Measurements from ENCODE around the gene MARF1. TPM values are rescaled to one million over a fixed set of nuclear protein-coding genes. Genes with fewer than 3 reads are reported as not detected.
"Not testable (repeated sequence)": the region's sequence is repeated elsewhere in the genome, so short reads cannot be mapped to it uniquely, and the experiment has no call there.

Gene MARF1, protein sequence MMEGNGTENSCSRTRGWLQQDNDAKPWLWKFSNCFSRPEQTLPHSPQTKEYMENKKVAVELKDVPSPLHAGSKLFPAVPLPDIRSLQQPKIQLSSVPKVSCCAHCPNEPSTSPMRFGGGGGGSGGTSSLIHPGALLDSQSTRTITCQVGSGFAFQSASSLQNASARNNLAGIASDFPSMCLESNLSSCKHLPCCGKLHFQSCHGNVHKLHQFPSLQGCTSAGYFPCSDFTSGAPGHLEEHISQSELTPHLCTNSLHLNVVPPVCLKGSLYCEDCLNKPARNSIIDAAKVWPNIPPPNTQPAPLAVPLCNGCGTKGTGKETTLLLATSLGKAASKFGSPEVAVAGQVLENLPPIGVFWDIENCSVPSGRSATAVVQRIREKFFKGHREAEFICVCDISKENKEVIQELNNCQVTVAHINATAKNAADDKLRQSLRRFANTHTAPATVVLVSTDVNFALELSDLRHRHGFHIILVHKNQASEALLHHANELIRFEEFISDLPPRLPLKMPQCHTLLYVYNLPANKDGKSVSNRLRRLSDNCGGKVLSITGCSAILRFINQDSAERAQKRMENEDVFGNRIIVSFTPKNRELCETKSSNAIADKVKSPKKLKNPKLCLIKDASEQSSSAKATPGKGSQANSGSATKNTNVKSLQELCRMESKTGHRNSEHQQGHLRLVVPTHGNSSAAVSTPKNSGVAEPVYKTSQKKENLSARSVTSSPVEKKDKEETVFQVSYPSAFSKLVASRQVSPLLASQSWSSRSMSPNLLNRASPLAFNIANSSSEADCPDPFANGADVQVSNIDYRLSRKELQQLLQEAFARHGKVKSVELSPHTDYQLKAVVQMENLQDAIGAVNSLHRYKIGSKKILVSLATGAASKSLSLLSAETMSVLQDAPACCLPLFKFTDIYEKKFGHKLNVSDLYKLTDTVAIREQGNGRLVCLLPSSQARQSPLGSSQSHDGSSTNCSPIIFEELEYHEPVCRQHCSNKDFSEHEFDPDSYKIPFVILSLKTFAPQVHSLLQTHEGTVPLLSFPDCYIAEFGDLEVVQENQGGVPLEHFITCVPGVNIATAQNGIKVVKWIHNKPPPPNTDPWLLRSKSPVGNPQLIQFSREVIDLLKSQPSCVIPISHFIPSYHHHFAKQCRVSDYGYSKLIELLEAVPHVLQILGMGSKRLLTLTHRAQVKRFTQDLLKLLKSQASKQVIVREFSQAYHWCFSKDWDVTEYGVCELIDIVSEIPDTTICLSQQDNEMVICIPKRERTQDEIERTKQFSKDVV (N-terminal part only)
- 10 to 100 TPM; 39.5 to 50.9 TPM for total RNA-seq
- long read RNA-seq, full-length matches to known transcripts = 1 of 6 reads
- long read RNA-seq, partial matches to known transcripts = 4 of 6 reads
- long read RNA-seq, other reads (novel, unspliced or antisense) = 1 of 6 reads

DNA sequence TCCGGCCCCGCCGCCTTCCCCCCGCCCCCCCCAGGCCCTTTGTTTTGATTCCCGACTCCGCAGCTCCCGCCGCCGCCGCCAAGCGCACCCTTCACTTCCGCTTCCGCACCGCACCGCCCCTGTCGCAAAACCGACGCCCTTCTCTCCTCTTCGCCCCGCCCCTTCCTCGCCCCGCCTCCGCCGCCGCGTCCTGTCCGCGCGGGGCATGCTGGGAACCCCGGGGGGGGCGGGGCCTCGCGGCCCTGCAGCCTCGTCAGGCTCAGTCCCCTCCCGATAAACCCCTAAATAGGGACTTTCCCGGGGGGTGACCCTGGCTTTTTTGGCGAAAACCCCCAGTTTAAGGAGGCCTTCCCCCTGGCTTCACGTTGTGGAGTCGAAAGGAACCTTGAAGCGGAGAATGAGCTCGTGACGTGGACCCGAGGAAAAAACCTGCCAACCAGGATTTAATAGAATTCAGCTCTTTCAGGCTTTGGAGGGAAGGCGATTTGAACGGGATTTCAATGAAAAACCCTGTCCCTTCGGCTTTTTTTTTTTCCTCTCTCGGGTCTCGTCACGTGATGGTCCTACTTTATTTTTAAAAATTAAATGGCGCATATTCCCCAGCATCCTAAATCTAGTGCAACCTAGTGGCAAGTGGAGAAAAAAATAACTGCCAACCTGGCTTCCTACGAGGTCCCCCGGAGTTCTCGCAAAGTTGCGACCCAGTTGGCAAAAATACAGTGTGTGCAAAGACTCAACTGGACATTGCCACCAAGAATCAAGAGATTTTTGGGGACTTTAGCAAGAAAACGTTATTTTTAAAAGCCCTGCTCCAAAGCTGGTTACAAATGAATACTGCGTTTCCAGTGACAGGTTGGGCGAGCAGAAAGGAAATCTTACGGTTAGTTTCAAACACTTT is at the start of gene MARF1:
Gene MARF1 (minus strand): TSS at position 107 of the 898 bp plus-strand sequence. CDS start 3,921 bp downstream, outside the sequence.
- DNase-seq = peak; percentile 99
- intact Hi-C loops (cut with DNase I) = loop anchor here in 1 of 2 donors (10.0 kb wide), 1 partner anchor 218 kb away; no protein-coding TSS in a partner anchor
- peak; percentile 99 for ATAC-seq

DNA sequence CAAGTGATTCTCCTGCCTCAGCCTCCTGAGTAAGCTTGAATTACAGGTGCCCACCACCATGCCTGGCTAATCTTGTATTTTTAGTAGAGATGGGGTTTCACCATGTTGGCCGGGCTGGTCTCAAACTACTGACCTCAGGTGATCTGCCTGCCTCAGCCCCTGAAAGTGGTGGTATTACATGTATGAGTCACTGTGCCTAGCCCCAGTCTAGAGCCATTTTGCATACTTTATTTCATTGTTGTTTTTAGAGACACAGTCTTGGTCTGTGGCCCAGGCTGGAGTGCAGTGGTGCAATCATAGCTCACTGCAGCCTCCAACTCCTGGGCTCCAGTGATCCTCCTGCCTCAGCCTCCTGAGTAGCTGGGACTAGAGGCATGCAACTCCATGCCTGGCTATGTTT is 49.6 kb upstream of the MARF1 start:
- ATAC-seq; intact Hi-C loops (cut with DNase I); DNase-seq: not testable (repeated sequence)

DNA sequence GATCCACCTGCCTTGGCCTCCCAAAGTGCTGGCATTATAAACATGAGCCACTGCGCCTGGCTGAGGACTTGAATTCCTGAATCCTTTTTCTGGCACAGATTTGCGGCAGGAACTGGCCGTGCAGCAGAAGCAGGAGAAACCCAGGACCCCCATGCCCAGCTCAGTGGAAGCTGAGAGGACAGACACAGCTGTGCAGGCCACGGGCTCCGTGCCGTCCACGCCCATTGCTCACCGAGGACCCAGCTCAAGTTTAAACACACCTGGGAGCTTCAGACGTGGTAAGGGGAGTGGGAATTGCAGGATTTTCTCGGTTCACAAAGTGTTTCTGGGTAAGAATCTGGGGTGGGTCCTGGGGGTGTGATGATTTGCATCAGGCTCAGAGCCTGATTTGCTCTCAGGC is 48.1 kb upstream of the MARF1 start:
- DNase-seq (no peak), ATAC-seq (no peak)
- intact Hi-C loops (cut with DNase I) = no loop called here

DNA sequence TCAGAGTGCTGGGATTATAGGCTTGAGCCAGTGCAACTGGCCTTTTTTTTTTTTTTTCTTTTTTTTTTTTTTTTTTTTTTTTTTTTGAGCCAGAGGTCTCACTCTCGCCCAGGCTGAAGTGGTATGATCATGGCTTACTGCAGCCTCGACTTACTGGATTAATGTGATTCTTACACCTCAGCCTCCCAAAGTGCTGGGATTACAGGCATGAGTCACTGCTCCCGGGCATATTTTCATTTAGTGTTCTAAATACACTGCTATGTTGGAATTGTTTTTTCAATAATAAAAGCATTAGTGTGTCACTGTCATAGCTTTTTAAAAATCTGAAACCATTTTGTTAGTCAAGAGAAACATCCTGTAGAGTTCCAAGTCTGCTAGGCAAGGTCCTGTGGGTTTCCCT is 47.3 kb upstream of the MARF1 start:
- intact Hi-C loops (cut with DNase I) = no loop called here
- ATAC-seq = no peak
- no peak for DNase-seq

DNA sequence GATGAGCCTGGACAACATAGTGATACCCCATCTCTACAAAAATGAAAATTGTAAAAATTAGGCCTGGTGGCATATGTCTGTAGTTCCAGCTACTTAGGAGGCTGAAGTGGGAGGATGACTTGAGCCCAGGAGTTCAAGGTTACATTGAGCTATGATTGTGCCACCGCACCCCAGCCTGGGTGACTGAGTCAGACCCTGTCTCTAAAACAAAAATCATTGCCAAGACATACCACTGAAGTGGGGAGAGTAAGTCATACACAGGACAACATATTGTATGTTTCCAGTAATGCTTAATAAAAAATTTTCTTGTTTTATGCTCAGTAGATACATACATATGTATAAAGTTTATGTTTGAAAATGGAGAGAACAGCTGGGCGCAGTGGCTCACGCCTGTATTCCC is 46.3 kb upstream of the MARF1 start:
- ATAC-seq (no peak), DNase-seq (no peak)
- intact Hi-C loops (cut with DNase I) = no loop called here

DNA sequence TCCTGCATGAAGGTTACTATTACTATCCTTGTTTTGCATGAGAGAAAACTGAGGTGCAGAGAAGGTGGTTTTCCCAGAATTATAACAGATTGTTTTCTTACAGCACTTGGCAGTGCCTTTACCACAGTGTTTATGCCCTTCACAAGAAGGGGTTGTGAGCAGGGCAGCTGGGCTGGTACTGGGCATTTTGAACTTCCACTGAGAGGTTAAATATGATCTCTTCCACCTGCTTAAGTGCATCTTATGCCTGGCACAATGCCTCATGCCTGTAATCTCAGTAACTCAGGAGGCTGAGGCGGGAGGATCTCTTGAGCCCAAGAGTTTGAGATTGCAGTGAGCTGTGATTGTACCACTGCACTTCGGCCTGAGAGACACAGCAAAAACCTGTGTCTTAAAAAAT is 43.3 kb upstream of the MARF1 start:
- ATAC-seq = no peak
- intact Hi-C loops (cut with DNase I) = no loop called here
- DNase-seq = no peak

DNA sequence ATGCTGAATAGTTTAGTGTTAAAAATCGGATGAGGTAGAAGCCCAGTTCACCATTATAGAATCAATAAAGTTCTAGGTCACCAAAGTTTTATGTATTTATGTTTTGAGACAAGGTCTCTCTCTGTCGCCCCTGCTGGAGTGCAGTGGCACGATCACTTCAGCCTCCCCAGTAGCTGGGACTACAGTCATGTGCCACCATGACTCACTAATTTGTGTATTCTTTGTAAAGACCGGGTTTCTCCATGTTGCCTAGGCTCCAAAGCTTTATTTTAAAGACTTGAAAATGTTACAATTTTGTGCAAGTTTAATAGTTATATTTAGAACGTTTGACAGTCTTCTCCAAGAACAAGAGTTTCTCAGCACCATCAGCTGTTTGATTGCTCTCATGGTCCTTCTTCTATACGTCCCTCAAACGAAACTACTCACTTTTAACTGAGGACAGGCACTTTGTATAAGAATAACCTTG is 39.2 kb upstream of the MARF1 start:
- peak in 1 of 2 donors; percentile 55 for ATAC-seq
- DNase-seq = peak; percentile 30
- intact Hi-C loops (cut with DNase I) = no loop called here

DNA sequence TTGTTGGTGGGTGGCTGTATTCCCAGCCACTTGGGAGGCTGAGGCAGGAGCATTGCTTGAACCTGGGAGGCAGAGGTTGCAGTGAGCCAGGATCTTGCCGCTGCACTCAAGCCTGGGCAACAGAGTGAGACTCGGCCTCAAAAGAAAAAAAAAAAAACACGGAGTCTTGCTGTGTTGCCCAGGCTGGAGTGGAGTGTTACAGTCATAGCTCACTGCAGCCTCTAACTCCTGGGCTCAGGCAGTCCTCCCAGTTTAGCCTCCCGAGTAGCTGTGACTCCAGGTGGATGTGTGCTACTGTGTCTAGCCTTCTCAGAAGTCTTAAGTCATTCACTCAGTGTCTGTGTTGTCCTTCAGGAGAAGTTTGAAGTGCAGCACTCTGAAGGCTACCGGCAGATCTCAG is 34.5 kb upstream of the MARF1 start:
- no peak for ATAC-seq
- intact Hi-C loops (cut with DNase I) = no loop called here
- DNase-seq = no peak

DNA sequence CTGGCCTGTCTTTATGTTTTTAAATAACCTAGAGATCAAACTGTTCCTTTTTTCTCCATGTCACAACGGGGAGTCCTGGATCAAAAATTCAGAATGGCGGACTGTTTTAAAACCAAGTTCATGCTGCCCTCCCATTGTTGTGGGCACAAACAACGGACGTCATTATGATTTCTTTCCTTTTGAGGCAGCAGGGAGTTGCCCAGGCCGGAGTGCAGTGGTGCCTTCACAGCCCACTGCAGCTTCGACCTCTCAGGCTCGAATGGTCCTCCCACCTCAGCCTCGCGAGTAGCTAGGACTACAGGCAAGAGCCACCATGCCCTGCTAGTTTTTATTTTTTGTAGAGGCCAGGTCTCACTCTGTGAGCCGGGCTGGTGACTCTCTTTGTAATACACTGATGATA is 33.6 kb upstream of the MARF1 start:
- DNase-seq (no peak), ATAC-seq (no peak)
- intact Hi-C loops (cut with DNase I) = no loop called here

DNA sequence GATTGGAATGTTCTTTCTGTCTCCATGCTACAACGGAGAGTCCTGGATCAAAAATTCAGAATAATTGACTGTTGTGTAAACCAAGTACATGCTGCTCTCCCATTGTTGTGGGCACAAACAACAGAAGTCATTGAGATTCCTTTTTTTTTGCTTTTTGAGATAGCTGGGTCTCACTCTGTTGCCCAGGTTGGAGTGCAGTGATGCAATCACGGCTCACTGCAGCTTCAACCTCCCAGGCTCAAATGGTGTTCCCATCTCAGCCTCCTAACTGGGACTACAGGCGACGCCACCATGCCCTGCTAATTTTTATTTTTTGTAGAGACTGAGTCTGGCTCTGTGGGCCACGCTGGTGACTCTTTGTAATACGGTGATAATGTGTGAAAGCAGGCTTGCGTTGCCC is 31.6 kb upstream of the MARF1 start:
- DNase-seq (no peak), ATAC-seq (no peak)
- intact Hi-C loops (cut with DNase I) = no loop called here

DNA sequence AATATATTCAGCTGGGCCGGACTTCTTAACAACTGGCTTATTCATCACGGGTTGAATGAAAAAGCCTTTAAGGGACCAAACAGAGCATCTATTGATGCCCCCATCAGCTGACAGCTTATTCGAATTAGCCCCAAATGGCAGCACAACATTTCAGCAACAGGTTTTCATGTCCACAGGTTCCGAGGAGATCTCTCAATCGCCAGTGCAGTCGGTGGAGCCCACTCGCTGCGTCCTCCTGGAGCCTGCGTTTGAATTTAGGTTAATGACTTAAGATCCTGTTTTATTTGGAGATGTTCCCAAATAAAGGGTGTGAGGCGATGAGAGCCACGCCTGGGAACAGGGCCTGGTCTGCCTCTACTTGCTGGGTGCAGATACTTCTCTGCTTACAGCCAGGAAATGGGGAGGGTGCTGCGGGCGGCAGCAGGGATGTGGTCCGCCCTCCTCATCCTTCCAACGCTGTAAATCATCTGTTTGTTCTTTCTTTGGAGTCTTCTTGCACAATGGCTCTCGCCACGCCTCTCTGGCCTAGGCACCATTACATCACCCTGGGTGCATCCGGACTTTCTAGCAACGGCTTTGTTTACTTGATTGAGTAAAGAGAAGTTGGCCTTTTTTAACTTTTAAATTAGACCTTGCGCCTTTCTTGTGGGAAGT is 29.7 kb upstream of the MARF1 start:
- ATAC-seq (peak; percentile 95 to 98), DNase-seq (peak; percentile 93)
- intact Hi-C loops (cut with DNase I) = no loop called here

DNA sequence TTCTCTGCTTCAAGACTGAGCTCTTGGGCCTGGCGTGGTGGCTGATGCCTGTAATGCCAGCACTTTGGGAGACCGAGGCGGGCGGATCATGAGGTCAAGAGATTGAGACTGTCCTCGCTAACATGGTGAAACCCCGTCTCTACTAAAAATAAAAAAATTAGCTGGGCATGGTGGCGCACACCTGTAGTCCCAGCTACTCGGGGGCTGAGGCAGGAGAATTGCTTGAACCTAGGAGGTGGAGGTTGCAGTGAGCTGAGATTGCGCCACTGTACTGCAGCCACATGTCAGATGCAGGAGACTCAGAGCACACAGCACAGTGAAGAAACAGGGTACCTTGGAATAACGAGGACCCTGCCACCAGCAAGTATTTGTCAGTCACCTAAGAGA is 29.2 kb upstream of the MARF1 start:
- ATAC-seq; DNase-seq; intact Hi-C loops (cut with DNase I): not testable (repeated sequence)

DNA sequence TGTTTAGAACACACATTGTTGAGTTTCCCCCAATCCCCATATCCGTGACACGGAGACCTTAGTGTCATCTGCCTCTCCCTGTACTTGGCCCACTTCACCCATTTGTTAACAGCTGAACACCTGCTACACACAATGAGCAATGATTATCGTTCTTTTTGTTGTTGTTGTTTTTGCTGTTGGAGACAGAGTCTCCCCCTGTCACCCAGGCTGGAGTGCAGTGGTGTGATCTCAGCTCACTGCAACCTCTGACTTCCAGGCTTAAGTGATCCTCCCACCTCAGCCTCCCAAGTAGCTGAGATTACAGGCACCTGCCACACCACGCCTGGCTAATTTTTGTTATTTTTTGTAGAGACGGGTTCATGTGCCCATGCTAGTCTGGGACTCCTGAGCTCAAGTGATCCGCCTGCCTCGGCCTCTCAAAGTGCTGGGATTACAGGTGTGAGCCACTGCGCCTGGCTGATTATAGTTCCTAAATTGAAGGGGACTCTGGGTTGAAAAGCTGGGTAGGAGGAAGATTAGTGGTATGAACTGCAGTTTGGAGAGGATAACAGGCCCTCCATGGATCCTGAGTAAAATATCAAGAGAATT is 28.7 kb upstream of the MARF1 start:
- ATAC-seq = no peak
- DNase-seq = no peak
- intact Hi-C loops (cut with DNase I) = no loop called here

DNA sequence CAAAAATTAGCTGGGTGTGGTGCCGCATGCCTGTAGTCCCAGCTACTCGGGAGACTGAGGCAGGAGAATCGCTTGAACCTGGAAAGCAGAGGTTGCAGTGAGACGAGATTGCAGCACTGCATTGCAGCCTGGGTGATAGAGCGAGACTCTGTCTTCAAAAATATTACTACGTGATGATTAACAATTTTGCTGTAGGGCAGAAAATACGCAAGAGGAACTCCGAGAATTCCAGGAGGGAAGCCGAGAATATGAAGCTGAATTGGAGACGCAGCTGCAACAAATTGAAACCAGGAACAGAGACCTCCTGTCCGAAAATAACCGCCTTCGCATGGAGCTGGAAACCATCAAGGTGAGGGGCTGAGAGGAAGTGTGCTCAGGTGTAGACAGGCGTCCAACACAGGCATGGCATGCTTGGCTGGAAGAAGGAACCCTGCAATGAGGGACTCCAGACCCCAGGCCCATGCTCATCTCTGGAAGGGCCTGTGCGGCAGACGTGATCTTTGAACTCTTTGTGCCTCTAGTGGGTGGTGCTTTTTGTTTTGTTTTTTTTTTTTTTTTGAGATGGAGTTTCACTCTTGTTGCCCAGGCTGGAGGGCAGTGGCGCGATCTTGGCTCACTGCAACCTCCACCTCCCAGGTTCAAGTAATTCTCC is 24.3 kb upstream of the MARF1 start:
- intact Hi-C loops (cut with DNase I) = no loop called here
- ATAC-seq (no peak), DNase-seq (no peak)

DNA sequence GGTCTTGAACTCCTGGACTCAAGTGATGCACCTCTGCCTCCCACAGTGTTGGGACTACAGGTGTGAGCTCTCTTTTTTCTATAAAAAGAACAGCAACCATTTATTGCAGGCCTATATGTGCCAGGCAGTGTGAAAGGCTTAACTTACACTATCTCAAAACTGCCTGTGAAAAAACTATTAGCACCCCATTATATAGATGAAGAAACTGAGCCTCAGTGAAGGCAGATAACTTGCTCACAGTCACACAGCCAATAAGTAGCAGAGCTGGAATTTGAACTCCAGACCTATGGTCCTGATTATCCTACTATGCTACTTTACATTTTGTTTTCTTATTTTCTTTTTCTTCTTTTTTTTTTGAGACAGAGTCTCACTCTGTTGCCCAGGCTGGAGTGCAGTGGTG is 22.2 kb upstream of the MARF1 start:
- ATAC-seq = no peak
- intact Hi-C loops (cut with DNase I) = no loop called here
- DNase-seq = no peak

DNA sequence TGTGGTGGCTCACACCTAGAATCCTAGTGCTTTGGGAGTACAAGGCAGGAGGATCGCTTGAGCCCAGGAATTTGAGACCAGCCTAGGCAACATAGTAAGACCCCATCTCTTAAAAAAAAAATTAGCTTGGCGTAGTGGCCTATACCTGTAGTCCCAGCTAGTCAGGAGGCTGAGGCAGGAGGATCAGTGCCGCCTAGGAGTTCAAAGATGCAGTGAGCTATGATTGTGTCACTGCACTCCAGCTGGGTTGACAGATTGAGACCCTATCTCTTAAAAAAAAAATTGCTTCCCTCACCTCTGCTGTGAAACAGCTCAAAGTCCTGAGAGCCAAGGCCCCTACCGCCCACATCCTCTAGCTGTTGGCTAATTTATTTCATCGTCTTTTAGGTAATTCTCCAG is 17.2 kb upstream of the MARF1 start:
- ATAC-seq (no peak), DNase-seq (no peak)
- intact Hi-C loops (cut with DNase I) = no loop called here

DNA sequence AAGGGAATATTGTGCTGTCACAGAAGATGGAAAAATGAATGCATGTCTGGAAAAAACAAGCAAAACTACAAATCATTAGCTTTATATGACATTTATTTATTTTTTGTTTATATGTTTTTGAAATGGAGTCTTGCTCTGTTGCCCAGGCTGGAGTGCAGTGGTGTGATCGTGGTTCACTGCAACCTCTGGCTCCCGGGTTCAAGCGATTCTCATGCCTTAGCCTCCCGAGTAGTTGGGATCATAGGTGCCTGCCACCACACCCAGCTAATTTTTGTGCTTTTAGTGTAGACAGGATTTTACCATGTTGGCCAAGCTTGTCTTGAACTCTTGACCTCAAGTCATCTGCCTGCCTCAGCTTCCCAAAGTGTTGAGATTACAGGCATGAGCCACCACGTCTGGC is 15.6 kb upstream of the MARF1 start:
- no peak for DNase-seq
- ATAC-seq = no peak
- intact Hi-C loops (cut with DNase I) = no loop called here

Measured in left cardiac atrium (tissue), 4 donors.